ENCODE measurements around the gene EFL1.
"Not testable (repeated sequence)": the region's sequence is repeated elsewhere in the genome, so short reads cannot be mapped to it uniquely, and the experiment has no call there.

DNA sequence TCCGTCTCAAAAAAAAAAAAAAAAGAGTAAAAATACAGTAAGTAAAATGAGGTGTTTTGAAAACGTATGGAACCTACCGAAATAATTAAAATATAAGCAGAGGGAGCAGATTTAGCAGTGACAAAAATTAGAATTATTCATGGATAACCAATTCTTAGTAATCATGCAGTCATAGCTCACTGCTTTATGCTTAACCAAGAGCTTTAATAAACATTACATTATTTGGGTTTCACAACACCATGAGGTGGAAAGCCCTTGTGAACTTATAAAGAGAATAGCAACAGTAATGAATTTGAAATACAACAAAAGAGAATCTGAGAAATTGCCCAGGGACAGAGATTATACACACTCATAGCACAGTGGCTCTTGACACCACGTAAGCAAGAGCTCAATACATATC lies 70.1 kb downstream of the EFL1 start:
- TF ChIP-seq, protein P1, sequence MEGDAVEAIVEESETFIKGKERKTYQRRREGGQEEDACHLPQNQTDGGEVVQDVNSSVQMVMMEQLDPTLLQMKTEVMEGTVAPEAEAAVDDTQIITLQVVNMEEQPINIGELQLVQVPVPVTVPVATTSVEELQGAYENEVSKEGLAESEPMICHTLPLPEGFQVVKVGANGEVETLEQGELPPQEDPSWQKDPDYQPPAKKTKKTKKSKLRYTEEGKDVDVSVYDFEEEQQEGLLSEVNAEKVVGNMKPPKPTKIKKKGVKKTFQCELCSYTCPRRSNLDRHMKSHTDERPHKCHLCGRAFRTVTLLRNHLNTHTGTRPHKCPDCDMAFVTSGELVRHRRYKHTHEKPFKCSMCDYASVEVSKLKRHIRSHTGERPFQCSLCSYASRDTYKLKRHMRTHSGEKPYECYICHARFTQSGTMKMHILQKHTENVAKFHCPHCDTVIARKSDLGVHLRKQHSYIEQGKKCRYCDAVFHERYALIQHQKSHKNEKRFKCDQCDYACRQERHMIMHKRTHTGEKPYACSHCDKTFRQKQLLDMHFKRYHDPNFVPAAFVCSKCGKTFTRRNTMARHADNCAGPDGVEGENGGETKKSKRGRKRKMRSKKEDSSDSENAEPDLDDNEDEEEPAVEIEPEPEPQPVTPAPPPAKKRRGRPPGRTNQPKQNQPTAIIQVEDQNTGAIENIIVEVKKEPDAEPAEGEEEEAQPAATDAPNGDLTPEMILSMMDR (IDR thresholded peaks at IDR 0.05), result not testable (repeated sequence)
- not testable (repeated sequence) for TF ChIP-seq POLR2AphosphoS5 (IDR thresholded peaks at IDR 0.05)
